ENCODE data around the gene PLA2G2D. TPM values are rescaled to one million over a fixed set of nuclear protein-coding genes. Genes with fewer than 3 reads are reported as not detected.

The PLA2G2D gene
- total RNA-seq, 1 experiment from 2014 or later: not detected

- no peaks in the 10 kb centered on the region for H3K23me2 ChIP-seq (ENCODE audit: insufficient read length, low read depth, low read length, poor library complexity, severe bottlenecking)
- H3K9me3 Mint-ChIP-seq: peaks cover 5 to 14% of the 10 kb centered on the region in 2 experiments
- H3K4me3 Mint-ChIP-seq: no peak overlapping the region
- no peak overlapping the region for H3K27ac Mint-ChIP-seq
- peaks cover 0 to 1% (median 0%) of the 10 kb centered on the region in 3 experiments; a peak in 2 of 7 replicates for H3K36me3 Mint-ChIP-seq (ENCODE audit: insufficient read depth in 1 of 3, low read depth in 3 of 3)
- H3K4me1 ChIP-seq (ENCODE audit: insufficient read depth, low read length): peaks cover 2% of the 10 kb centered on the region; the same call in 1 of the 2 replicates
- H4K8ac ChIP-seq (replicated peaks; ENCODE audit: insufficient read length, low read depth, low read length): no peak overlapping the region
- no peaks in the 10 kb centered on the region for H4K20me1 ChIP-seq (ENCODE audit: control insufficient read depth, insufficient read depth, insufficient read length)
- no peak for TF ChIP-seq CTCF (conservative IDR thresholded peaks at IDR 0.05)
- no peak overlapping the region for H2BK15ac ChIP-seq (ENCODE audit: low read depth, low read length)
- no peak overlapping the region for H3K27ac ChIP-seq (ENCODE audit: insufficient read length, low read depth, low read length)
- H3K9me3 ChIP-seq (ENCODE audit: control insufficient read depth, low read depth, low read length): no peaks in the 10 kb centered on the region
- no peak overlapping the region for H4K91ac ChIP-seq (ENCODE audit: insufficient read length, low read depth, low read length)
- H3K27me3 Mint-ChIP-seq (ENCODE audit: low read depth): peaks cover 2% of the 10 kb centered on the region; the same call in 1 of the 2 replicates
- H2BK12ac ChIP-seq (ENCODE audit: insufficient read length, low read depth, low read length): no peak overlapping the region
- H3K14ac ChIP-seq (ENCODE audit: insufficient read depth, low read length): no peak overlapping the region
- no peak overlapping the region for H3K56ac ChIP-seq (ENCODE audit: insufficient read length, low read depth, low read length)
- no peaks in the 10 kb centered on the region for H3K79me1 ChIP-seq (ENCODE audit: insufficient read depth, low read depth, low read length, poor library complexity, severe bottlenecking)
- no CpG with 5 or more reads among the region's 1 CpG for WGBS (ENCODE audit: extremely low coverage, insufficient read length, low lambda C conversion rate)
- no peak overlapping the region for H2BK120ac ChIP-seq (ENCODE audit: low read depth, low read length, poor library complexity, severe bottlenecking)
- no peak overlapping the region for H2AK5ac ChIP-seq (ENCODE audit: insufficient read length, low read length)
- H3K79me2 ChIP-seq (ENCODE audit: insufficient read depth, low read length): no peaks in the 10 kb centered on the region
- no peak overlapping the region for H3K23ac ChIP-seq (ENCODE audit: insufficient read length, low read depth, low read length)
- H3K4me1 Mint-ChIP-seq: peaks cover 11 to 13% of the 10 kb centered on the region in 2 experiments
- H3K18ac ChIP-seq (ENCODE audit: insufficient read length, low read depth, low read length): no peak overlapping the region
- H3T11ph ChIP-seq (ENCODE audit: low read length): no peak overlapping the region
- no peak overlapping the region for H2AFZ ChIP-seq (ENCODE audit: low read length)
- no peak overlapping the region for H2BK5ac ChIP-seq (ENCODE audit: insufficient read length, low read length)
- H2BK20ac ChIP-seq (ENCODE audit: low read depth, low read length, poor library complexity, severe bottlenecking): no peak overlapping the region
- no peaks in the 10 kb centered on the region for H3K27me3 ChIP-seq (ENCODE audit: insufficient read depth, low read length)
- H3K9ac ChIP-seq (ENCODE audit: extremely low read depth, insufficient read length, low read length): no peak overlapping the region
- no peak overlapping the region for H4K5ac ChIP-seq (ENCODE audit: insufficient read length, low read depth, low read length)
- DNase-seq: no peak
- H3K4ac ChIP-seq (ENCODE audit: low read depth, low read length): no peak overlapping the region
- H3K4me2 ChIP-seq (ENCODE audit: insufficient read depth, insufficient read length, low read length): no peak overlapping the region
These were observed 13.5 kb downstream of the PLA2G2D start for GRCh38 chr1:20105856-20106255.

Data from H9 (cell line).